ENCODE data around the gene ZBTB38. TPM values are rescaled to one million over a fixed set of nuclear protein-coding genes. Genes with fewer than 3 reads are reported as not detected.

ZBTB38 gene
- total RNA-seq, 4 donors from 2014 or later = 101 to 147 (median 118) TPM

GRCh38 chr3:141375381-141376301 lies 7.3 kb downstream of the ZBTB38 start:
- TF ChIP-seq CTCF (IDR thresholded peaks at IDR 0.05; ENCODE audit: low read depth) = no peak

- TF ChIP-seq CTCF (IDR thresholded peaks at IDR 0.05; ENCODE audit: low read depth) = no peak
Observed at GRCh38 chr3:141377377-141377776, 9.1 kb downstream of the ZBTB38 start.

- TF ChIP-seq CTCF (IDR thresholded peaks at IDR 0.05; ENCODE audit: low read depth) = no peak
Observed at GRCh38 chr3:141378556-141378955, 10.3 kb downstream of the ZBTB38 start.

- TF ChIP-seq CTCF (IDR thresholded peaks at IDR 0.05; ENCODE audit: low read depth) = no peak
Observed at GRCh38 chr3:141379250-141379966, 11.1 kb downstream of the ZBTB38 start.

- no peak for TF ChIP-seq CTCF (IDR thresholded peaks at IDR 0.05; ENCODE audit: low read depth)
Observed at GRCh38 chr3:141380279-141380678, 12.0 kb downstream of the ZBTB38 start.

DNA sequence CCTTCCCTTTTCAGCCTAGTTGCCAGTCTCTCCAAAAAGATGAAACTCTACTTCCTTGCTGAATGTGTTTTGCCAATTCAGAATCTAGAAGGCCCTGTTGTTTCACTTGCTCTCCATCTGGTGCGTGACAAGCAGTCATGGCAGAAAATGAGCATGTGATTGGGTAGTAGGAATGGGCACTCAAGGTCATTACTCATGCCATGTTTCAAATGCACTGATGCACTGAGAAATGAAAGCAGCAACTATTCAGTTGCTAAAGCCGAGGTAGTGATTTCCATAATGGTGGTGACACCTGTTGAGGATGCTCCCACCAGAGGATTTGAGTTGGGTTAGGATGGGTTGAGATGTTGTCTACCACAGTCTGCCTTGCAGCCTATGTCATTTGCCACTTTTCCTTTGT lies 12.7 kb downstream of the ZBTB38 start:
- TF ChIP-seq CTCF (IDR thresholded peaks at IDR 0.05; ENCODE audit: low read depth) = no peak

GRCh38 chr3:141382571-141382970 lies 14.3 kb downstream of the ZBTB38 start:
- no peak for TF ChIP-seq CTCF (IDR thresholded peaks at IDR 0.05; ENCODE audit: low read depth)
